H9 (cell line): ENCODE results near the gene MLST8. TPM values are rescaled to one million over a fixed set of nuclear protein-coding genes. Genes with fewer than 3 reads are reported as not detected.

Experiments used
- DNase-seq: peaks from one replicate; pipeline ENCODE4 v3.0.0-alpha.2; 2017
- H2AFZ ChIP-seq: one replicate; pipeline ENCODE4 v1.6.1; 2013; ENCODE audit warnings: mild to moderate bottlenecking, low read length, control low read depth, moderate library complexity
- H2AK5ac ChIP-seq: 2 replicates; pipeline ENCODE4 v1.6.1; 2013; ENCODE audit warnings: low read length, control low read depth, mixed read lengths; ENCODE audit not compliant: insufficient read length
- H2BK120ac ChIP-seq: one replicate; pipeline ENCODE4 v1.6.1; 2013; ENCODE audit warnings: low read depth, mild to moderate bottlenecking, low read length, control low read depth, inconsistent platforms; ENCODE audit not compliant: poor library complexity, severe bottlenecking
- H2BK12ac ChIP-seq: 2 replicates; pipeline ENCODE4 v1.6.1; 2013; ENCODE audit warnings: low read length, control low read depth, mixed read lengths, low read depth; ENCODE audit not compliant: insufficient read length
- H2BK15ac ChIP-seq: 2 replicates; pipeline ENCODE4 v1.6.1; 2013; ENCODE audit warnings: low read depth, low read length, control low read depth
- H2BK20ac ChIP-seq: one replicate; pipeline ENCODE4 v1.6.1; 2013; ENCODE audit warnings: low read depth, mild to moderate bottlenecking, low read length, control low read depth, inconsistent platforms; ENCODE audit not compliant: poor library complexity, severe bottlenecking
- H2BK5ac ChIP-seq: 2 replicates; pipeline ENCODE4 v1.6.1; 2013; ENCODE audit warnings: low read length, control low read depth, mixed read lengths; ENCODE audit not compliant: insufficient read length
- H3K14ac ChIP-seq: 2 replicates; pipeline ENCODE4 v1.6.1; 2013; ENCODE audit warnings: low read length, control low read depth; ENCODE audit not compliant: insufficient read depth
- H3K18ac ChIP-seq: 2 replicates; pipeline ENCODE4 v1.6.1; 2013; ENCODE audit warnings: low read depth, mild to moderate bottlenecking, mixed read lengths, low read length, control low read depth; ENCODE audit not compliant: insufficient read length
- H3K23ac ChIP-seq: 2 replicates; pipeline ENCODE4 v1.6.1; 2013; ENCODE audit warnings: low read length, control low read depth, mixed read lengths, low read depth; ENCODE audit not compliant: insufficient read length
- H3K23me2 ChIP-seq: 2 replicates; pipeline ENCODE4 v1.6.1; 2013; ENCODE audit warnings: low read depth, mild to moderate bottlenecking, mixed read lengths, low read length, control low read depth; ENCODE audit not compliant: insufficient read length, poor library complexity, severe bottlenecking
- H3K27ac ChIP-seq: 2 replicates; pipeline ENCODE4 v1.5.1; 2013; ENCODE audit warnings: low read length, control low read depth, mixed read lengths, low read depth; ENCODE audit not compliant: insufficient read length
- H3K27me3 ChIP-seq: 2 replicates; pipeline ENCODE4 v1.6.1; 2013; ENCODE audit warnings: low read length, control low read depth, inconsistent platforms; ENCODE audit not compliant: insufficient read depth
- H3K4ac ChIP-seq: 2 replicates; pipeline ENCODE4 v1.6.1; 2013; ENCODE audit warnings: low read depth, mild to moderate bottlenecking, control low read depth, inconsistent platforms, low read length, moderate library complexity
- H3K4me1 ChIP-seq: 2 replicates; pipeline ENCODE4 v1.6.1; 2013; ENCODE audit warnings: low read length, control low read depth, inconsistent platforms; ENCODE audit not compliant: insufficient read depth
- H3K4me2 ChIP-seq: 2 replicates; pipeline ENCODE4 v1.6.1; 2013; ENCODE audit warnings: low read length, control low read depth, mixed read lengths; ENCODE audit not compliant: insufficient read length, insufficient read depth
- H3K56ac ChIP-seq: 2 replicates; pipeline ENCODE4 v1.6.1; 2013; ENCODE audit warnings: low read depth, mild to moderate bottlenecking, mixed read lengths, low read length, control low read depth; ENCODE audit not compliant: insufficient read length
- H3K79me1 ChIP-seq: 2 replicates; pipeline ENCODE4 v1.6.1; 2013; ENCODE audit warnings: low read depth, mild to moderate bottlenecking, moderate library complexity, low read length, control low read depth, inconsistent platforms; ENCODE audit not compliant: insufficient read depth, poor library complexity, severe bottlenecking
- H3K79me2 ChIP-seq: 2 replicates; pipeline ENCODE4 v1.6.1; 2013; ENCODE audit warnings: low read length, control low read depth, inconsistent platforms; ENCODE audit not compliant: insufficient read depth
- H3K9ac ChIP-seq: 2 replicates; pipeline ENCODE4 v1.6.1; 2013; ENCODE audit warnings: low read length, control low read depth, mixed read lengths; ENCODE audit not compliant: insufficient read length; ENCODE audit errors: extremely low read depth
- H3K9me3 ChIP-seq: one replicate; pipeline ENCODE4 v1.6.1; 2013; ENCODE audit warnings: low read depth, low read length, inconsistent platforms; ENCODE audit not compliant: control insufficient read depth
- H3T11ph ChIP-seq: one replicate; pipeline ENCODE4 v1.6.1; 2013; ENCODE audit warnings: mild to moderate bottlenecking, low read length, control low read depth, inconsistent platforms
- H4K20me1 ChIP-seq: one replicate; pipeline ENCODE4 v1.6.1; 2013; ENCODE audit not compliant: control insufficient read depth, insufficient read length, insufficient read depth
- H4K5ac ChIP-seq: 2 replicates; pipeline ENCODE4 v1.6.1; 2013; ENCODE audit warnings: low read depth, mild to moderate bottlenecking, mixed read lengths, low read length, control low read depth; ENCODE audit not compliant: insufficient read length
- H4K8ac ChIP-seq: replicated peaks from 2 replicates; pipeline ENCODE4 v1.6.1; 2013; ENCODE audit warnings: low read length, control low read depth, mixed read lengths, low read depth; ENCODE audit not compliant: insufficient read length
- H4K91ac ChIP-seq: 2 replicates; pipeline ENCODE4 v1.6.1; 2013; ENCODE audit warnings: low read depth, mild to moderate bottlenecking, moderate library complexity, mixed read lengths, low read length, control low read depth; ENCODE audit not compliant: insufficient read length
- H3K27ac Mint-ChIP-seq, 3 experiments: 2 replicates in 2 of 3; 3 replicates in 1 of 3; pipeline ENCODE4 v1.8.0; 2020 to 2021; ENCODE audit warnings: mixed read lengths in 3 of 3, mild to moderate bottlenecking in 1 of 3, moderate library complexity in 1 of 3
- H3K27me3 Mint-ChIP-seq: 2 replicates; pipeline ENCODE4 v1.8.0; 2021; ENCODE audit warnings: low read depth, mild to moderate bottlenecking, moderate library complexity, mixed read lengths
- H3K36me3 Mint-ChIP-seq, 3 experiments: 2 replicates in 2 of 3; 3 replicates in 1 of 3; pipeline ENCODE4 v1.8.0; 2020 to 2021; ENCODE audit warnings: low read depth in 3 of 3, mixed read lengths in 3 of 3; ENCODE audit not compliant: insufficient read depth in 1 of 3
- H3K4me1 Mint-ChIP-seq, 2 experiments: 2 replicates each; pipeline ENCODE4 v1.8.0; 2020; ENCODE audit warnings: mixed read lengths in 2 of 2
- H3K4me3 Mint-ChIP-seq, 2 experiments: 2 replicates in 1 of 2; 3 replicates in 1 of 2; pipeline ENCODE4 v1.8.0; 2020 to 2021; ENCODE audit warnings: mild to moderate bottlenecking in 2 of 2, mixed read lengths in 2 of 2, moderate library complexity in 1 of 2
- H3K9me3 Mint-ChIP-seq, 2 experiments: 2 replicates in 1 of 2; 3 replicates in 1 of 2; pipeline ENCODE4 v1.8.0; 2020; ENCODE audit warnings: mild to moderate bottlenecking in 2 of 2, mixed read lengths in 2 of 2, moderate library complexity in 1 of 2
- CTCF ChIP-seq: fragments of 200-600 bp; sonication (generic); conservative IDR thresholded peaks from 3 replicates; pipeline ENCODE4 v1.8.0; 2021; ENCODE audit warnings: antibody characterized with exemption, mild to moderate bottlenecking
- WGBS: extraction: QIAGEN DNeasy Blood & Tissue Kit; methylation state at CpG from one replicate; pipeline ENCODE4 v1.1.7; 2013; ENCODE audit warnings: missing lambda C conversion rate, low lambda C conversion rate, mixed read lengths; ENCODE audit not compliant: insufficient read length; ENCODE audit errors: extremely low coverage; 5-methylcytosine and 5-hydroxymethylcytosine counted together
- total RNA-seq: library from RNA; stranded (reverse); gene quantifications from 2 replicates; pipeline ENCODE4 v1.2.1, GENCODE V29; 2021

MLST8 gene
- total RNA-seq, 1 experiment from 2014 or later, result 74.5 TPM

GRCh38 chr16:2206420-2206779 lies 1.1 kb downstream of the MLST8 start:
- no peak overlapping the region for H3K18ac ChIP-seq
- no peak overlapping the region for H2BK5ac ChIP-seq
- no peak overlapping the region for H2AFZ ChIP-seq
- H3K4me3 Mint-ChIP-seq, result peak overlapping the region; percentile 76 to 84
- no peak for TF ChIP-seq CTCF
- H4K91ac ChIP-seq, result no peak overlapping the region
- H3K27ac Mint-ChIP-seq, result 0 out of 7 replicates have a peak overlapping the region, but pooled peaks of 1 of the 3 experiments have one; percentile 46
- H3K27ac ChIP-seq, result no peak overlapping the region
- H3K79me2 ChIP-seq, result no peaks in the 10 kb centered on the region
- no peaks in the 10 kb centered on the region for H3K9me3 ChIP-seq
- H3T11ph ChIP-seq, result no peak overlapping the region
- H2BK20ac ChIP-seq, result no peak overlapping the region
- H4K5ac ChIP-seq, result no peak overlapping the region
- no peak overlapping the region for H2AK5ac ChIP-seq
- no peak overlapping the region for H2BK15ac ChIP-seq
- peak overlapping the region; percentile 80 for H3K4me2 ChIP-seq
- H3K14ac ChIP-seq, result no peak overlapping the region
- no peaks in the 10 kb centered on the region; the same call in 1 of the 2 replicates for H3K4me1 ChIP-seq
- H3K4ac ChIP-seq, result no peak overlapping the region
- H3K4me1 Mint-ChIP-seq, result peaks cover 6 to 9% of the 10 kb centered on the region in 2 experiments
- no peak overlapping the region for H2BK120ac ChIP-seq
- peaks cover 21% of the 10 kb centered on the region for H3K27me3 Mint-ChIP-seq
- H4K8ac ChIP-seq, result no peak overlapping the region
- peaks cover 0 to 9% of the 10 kb centered on the region in 2 experiments; a peak in 1 of 5 replicates for H3K9me3 Mint-ChIP-seq
- no peak for DNase-seq
- H3K56ac ChIP-seq, result no peak overlapping the region
- H4K20me1 ChIP-seq, result no peaks in the 10 kb centered on the region
- peaks cover 12% of the 10 kb centered on the region for H3K23me2 ChIP-seq
- no peak overlapping the region for H3K23ac ChIP-seq
- peaks cover 7 to 30% (median 28%) of the 10 kb centered on the region in 3 experiments; a peak in 6 of 7 replicates for H3K36me3 Mint-ChIP-seq
- H2BK12ac ChIP-seq, result no peak overlapping the region
- H3K9ac ChIP-seq, result no peak overlapping the region
- no peaks in the 10 kb centered on the region for H3K27me3 ChIP-seq
- no peaks in the 10 kb centered on the region for H3K79me1 ChIP-seq
- no CpG with 5 or more reads among the region's 18 CpGs for WGBS
